NCI-H1930 (cell line): ENCODE results near the gene TTC27.
A peak's percentile ranks its signal among the peaks of the same experiment; 100 is the strongest.
"Not testable (repeated sequence)": the region's sequence is repeated elsewhere in the genome, so short reads cannot be mapped to it uniquely, and the experiment has no call there.

Source experiments
- DNase-seq, 2 experiments: peaks; one replicate each; lab custom pipeline; 2025; lab: John Stamatoyannopoulos, UW

TTC27 gene

GRCh38 chr2:32856891-32857290, 229.0 kb downstream of the TTC27 start:
- DNase-seq: no peak

GRCh38 chr2:32858713-32859112, 230.9 kb downstream of the TTC27 start:
- DNase-seq: no peak

- DNase-seq: no peak
Observed at GRCh38 chr2:32860385-32860784, 232.5 kb downstream of the TTC27 start.

GRCh38 chr2:32862269-32863055, 234.6 kb downstream of the TTC27 start:
- DNase-seq: no peak

GRCh38 chr2:32863326-32863725, 235.5 kb downstream of the TTC27 start:
- no peak for DNase-seq

GRCh38 chr2:32863803-32864202, 236.0 kb downstream of the TTC27 start:
- DNase-seq: no peak

GRCh38 chr2:32864334-32865111, 236.7 kb downstream of the TTC27 start:
- DNase-seq: no peak

GRCh38 chr2:32865399-32866068, 237.7 kb downstream of the TTC27 start:
- peak in 1 of 2 experiments; percentile 22 for DNase-seq

- DNase-seq: not testable (repeated sequence)
Observed at GRCh38 chr2:32866462-32866861, 238.6 kb downstream of the TTC27 start.
